Measurements from ENCODE around the gene TECPR1. TPM values are rescaled to one million over a fixed set of nuclear protein-coding genes. Genes with fewer than 3 reads are reported as not detected.

TECPR1 gene
- total RNA-seq, 1 experiment from 2014 or later: 16.7 TPM

DNA sequence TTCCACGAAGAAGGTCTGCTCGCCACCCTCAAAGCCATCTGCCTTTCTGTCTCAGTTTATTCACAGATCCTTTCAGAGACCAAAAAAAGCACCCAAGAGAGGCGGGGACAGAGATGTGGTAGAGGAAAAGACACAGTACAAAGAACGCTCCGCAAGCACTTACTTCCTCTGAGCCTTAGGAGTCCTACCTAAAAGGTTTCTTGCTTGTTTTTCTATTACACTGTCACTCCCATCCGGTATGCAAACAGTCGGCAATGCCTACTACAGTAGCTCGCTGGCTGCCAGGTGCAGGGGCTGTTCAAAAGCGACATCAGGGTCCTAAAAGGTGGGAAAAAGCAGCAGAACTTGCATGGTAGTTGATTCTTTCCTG is 816 bp downstream of the TECPR1 start:
- DNase-seq (ENCODE audit: low spot score): no peak

DNA sequence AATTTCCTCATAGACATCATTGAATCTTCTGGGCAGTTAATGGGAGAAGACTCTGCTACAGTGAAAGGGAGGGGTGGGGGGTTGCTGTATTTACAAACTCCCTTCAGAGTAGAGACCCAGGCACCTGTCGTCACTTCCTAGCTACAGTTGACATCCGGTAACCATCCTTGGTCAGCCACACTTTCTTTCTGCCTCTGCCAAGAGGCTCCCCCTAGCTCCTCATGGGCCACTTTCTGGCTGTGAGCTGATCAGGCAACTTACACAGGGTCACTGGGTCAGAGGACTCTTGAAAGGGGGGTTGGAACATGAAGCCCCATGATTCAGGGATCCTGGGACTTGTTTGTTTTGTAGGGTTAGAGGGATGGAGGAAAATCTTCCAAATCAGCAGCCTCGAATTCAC is 1.2 kb downstream of the TECPR1 start:
- DNase-seq (ENCODE audit: low spot score): no peak

DNA sequence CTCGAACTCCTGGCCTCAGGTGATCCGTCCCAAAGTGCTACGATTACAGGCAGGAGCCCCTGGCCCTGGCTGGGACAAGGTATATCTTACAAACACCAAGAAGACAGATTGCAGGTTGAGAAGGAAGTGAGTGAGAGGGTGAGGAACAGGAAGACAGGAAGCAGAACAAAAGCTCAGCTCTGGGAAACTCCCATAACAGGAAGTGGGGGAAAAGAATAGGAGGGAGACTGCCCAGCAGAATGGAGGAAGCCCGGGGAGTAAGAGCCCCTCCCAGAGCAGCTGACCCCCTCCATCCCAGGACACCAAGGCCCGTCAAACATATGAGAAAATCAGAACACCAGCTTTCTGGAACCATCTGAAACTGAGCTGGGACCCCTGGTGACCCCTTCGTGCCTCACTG is 2.9 kb downstream of the TECPR1 start:
- peak; percentile 23 for DNase-seq (ENCODE audit: low spot score)

GRCh38 chr7:98248156-98248555 is 3.9 kb downstream of the TECPR1 start:
- DNase-seq (ENCODE audit: low spot score): no peak

GRCh38 chr7:98244871-98245270 is 7.2 kb downstream of the TECPR1 start:
- no peak for DNase-seq (ENCODE audit: low spot score)

DNA sequence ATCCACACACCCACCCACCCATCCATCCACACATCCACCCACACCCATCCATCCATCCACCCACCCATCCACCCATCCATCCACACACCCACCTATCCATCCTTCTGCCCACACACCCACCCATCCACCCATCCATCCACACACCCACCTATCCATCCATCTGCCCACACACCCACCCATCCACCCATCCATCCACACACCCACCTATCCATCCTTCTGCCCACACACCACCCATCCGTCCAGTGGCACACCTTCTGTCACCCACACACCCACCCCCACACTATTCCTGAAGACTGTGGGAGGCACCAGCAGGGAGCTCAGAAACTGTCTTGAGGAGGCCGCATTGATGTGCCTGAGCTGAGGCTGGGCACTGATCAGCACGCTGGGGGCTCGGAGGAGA is 9.1 kb downstream of the TECPR1 start:
- no peak for DNase-seq (ENCODE audit: low spot score)

DNA sequence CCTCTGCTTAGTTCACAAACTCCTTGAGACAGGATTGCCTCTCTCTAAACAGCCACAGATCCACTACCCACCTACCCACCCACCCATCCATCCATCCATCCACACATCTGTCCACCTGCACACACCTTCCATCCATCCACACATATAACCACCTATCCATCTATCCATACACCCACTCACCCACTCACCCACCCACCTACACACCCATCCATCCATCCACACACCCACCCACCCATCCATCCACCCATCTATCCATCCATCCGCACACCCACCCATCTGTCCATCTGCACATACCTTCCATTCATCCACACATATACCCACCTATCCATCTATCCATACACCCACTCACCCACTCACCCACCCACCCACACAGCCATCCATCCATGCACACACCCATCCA is 9.7 kb downstream of the TECPR1 start:
- DNase-seq (ENCODE audit: low spot score): no peak

- DNase-seq (ENCODE audit: low spot score): no peak
Measured at GRCh38 chr7:98241674-98242241, 10.3 kb downstream of the TECPR1 start.

DNA sequence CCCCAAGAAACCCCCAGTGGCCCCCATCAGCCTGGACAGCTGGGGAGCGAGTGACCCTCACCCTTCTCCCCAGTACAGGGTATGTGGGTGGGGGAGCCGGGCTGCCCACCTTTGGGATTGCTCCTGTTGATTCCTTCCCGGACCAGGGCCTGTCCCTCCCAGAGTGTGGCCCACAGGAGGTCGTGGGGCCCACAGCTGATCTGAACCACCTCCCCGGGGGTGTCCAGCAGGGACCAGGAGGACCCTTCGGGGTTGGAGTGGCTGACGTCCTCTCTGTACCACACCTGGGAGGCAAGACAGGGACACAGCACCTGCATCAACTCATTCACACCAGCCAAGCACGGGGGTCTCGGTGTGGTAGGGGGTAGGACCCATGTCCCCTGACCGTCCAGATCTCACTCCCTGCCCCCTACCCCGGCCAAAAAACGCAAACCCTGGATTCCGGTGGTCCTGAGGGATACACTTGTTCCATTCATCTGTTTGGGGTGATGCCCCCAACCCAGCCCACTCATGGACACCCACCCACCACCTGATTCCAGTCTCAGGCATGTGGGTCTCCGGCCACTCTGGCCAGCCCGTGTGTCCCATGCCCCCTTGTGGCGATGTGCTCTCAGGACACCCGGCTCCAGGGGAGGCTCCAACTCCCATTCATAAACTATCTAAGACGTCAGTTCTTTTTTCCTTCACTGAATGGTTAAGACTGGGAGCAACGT is 10.9 kb downstream of the TECPR1 start:
- DNase-seq (ENCODE audit: low spot score): peak; percentile 25

GRCh38 chr7:98238976-98239375 is 13.1 kb downstream of the TECPR1 start:
- DNase-seq (ENCODE audit: low spot score): peak; percentile 70

DNA sequence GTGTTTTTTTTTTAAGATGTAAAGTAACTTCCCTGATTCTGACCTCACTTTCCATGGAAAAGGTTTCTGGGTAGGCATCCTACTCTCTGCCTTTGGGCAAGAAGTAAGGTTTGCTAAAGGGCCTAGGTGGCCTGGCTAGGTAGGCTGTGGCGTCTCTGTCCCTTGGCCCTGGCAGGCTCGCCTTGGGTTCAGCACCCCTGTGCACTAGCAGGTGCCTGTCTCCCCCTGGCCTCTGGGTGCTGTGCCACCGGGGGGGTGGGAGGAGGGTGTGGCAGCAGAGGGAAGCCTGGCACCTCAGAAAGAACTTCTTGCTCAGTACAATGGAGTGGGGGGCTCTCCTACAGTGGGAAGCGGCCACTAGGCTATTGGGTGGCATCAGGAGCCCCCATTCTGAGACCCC is 14.0 kb downstream of the TECPR1 start:
- no peak for DNase-seq (ENCODE audit: low spot score)

- no peak for DNase-seq (ENCODE audit: low spot score)
Measured at GRCh38 chr7:98236355-98237185, 15.5 kb downstream of the TECPR1 start.

- DNase-seq (ENCODE audit: low spot score): no peak
Measured at GRCh38 chr7:98235901-98236300, 16.1 kb downstream of the TECPR1 start.

DNA sequence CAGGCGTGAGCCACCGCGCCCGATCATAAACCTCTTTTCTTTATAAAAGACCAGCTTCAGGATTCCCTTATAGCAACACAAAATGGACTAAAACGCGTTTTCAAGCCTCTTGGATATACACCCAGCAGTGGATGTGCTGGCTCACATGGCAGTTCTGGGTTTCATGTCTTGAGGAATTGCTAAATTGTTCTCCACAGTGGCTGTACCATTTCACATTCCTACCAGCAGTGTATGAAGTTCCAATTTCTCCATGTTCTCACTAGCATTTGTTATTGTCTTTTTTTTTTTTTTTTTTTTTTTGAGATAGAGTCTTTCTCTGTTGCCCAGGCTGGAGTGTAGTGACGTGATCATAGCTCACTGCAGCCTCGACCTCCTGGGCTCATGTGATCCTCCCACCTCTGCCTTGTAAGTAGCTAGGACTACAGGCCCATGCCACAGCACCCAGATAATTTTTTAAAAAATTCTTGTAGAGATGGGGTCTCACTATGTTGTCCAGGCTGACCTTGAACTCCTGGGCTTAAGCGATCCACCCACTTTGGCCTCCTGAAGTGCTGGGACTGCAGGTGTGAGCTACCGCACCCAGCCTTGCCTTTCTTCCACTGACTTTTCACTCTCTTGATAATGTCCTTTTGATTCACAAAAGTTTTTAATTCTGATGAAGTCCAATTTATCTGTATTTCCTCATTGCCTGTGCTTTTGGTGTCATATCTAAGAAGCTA is 17.4 kb downstream of the TECPR1 start:
- no peak for DNase-seq (ENCODE audit: low spot score)

DNA sequence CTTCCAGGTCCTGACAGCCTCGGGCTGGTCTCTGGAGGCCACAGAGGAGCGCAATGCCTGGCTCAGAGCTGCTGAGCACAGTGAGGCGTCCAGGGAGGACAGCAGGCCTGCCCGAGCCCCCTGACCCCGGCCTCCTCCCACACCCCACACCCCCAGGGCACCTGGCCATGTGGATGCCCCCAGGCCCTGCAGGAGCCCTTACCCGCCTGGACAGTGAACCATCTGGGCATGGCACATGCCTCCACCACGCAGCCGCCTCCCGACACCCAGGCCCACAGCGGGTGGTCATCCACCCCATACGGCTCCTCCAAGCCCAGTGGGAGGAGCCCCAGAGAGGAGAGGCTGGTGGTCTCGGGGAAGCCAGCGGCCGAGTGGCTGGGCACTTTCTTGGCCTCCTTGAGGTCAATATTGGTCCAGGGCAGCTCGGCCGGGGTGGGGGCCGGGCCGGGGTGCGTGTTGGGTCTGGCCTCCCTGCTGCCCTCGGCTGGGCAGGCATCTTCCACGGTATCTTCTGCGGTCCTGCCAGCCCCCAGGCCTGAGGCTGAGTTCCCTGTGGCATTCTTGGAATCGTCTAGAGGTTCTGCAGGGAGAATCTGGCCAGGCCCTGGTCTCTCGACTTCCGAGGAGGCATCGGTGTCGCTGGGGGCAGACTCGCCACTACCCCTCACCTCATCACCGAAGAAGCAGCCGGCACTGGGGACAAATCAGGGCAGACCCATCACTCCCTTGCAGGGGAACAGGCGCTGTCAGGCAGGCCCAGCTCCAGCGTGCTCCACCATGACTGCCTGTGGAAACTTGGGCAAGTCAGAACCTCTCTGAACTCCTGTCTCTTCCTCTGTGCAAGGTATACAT is 18.6 kb downstream of the TECPR1 start:
- DNase-seq (ENCODE audit: low spot score): no peak

DNA sequence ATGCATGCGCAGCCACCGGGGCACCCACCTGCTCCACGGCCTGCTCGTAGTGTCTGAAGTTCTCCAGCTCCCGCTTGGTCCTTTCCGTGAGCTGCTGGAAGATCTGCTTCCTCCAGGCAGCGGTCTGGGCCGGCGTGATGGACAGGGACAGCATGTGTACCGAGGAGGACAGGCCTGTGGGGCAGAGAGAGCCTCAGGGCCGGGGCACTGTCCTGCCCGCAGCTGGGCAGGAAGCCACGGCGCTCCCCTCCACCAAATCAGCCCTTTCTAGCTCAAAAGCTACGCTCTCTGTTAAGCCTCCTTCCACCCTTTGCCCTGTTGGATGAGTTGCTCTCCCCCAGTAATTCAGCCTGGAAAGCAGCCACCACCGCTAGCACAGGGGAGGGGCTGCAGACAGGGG is 19.2 kb downstream of the TECPR1 start:
- DNase-seq (ENCODE audit: low spot score): no peak

DNA sequence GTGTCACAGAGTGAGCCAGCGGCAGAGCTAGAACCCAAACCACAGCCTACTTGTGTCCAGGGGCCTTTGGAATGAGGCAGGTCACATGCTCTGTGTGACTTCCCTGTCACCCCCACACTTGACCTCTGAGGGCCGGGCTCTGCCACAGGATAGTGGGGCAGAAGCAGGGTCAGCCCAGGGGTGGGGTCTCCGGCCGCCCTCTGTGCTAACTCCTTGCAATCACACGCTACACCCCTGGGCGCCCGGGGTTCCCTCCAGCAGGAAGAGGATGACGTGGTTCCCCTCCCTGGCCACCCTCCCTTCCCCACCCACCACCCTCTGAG is 19.8 kb downstream of the TECPR1 start:
- DNase-seq (ENCODE audit: low spot score): no peak

GRCh38 chr7:98231493-98232262 is 20.4 kb downstream of the TECPR1 start:
- no peak for DNase-seq (ENCODE audit: low spot score)

- DNase-seq (ENCODE audit: low spot score): no peak
Measured at GRCh38 chr7:98230746-98231471, 21.1 kb downstream of the TECPR1 start.

Data from A172 (cell line).